BLaER1 treated with 17β-estradiol and CSF1 and Interleukin-3, amounts not matched to agents 10 nM and 100 nM (cell line): ENCODE results near the gene HDAC1.

Source experiments
- H3K27ac ChIP-seq, 11 experiments: shearing (Covaris generic); formaldehyde crosslinking; 2 replicates each; pipeline ENCODE4 v1.8.1; 2022
- H3K27me3 ChIP-seq, 11 experiments: shearing (Covaris generic); formaldehyde crosslinking; 2 replicates each; pipeline ENCODE4 v1.8.1; 2022
- H3K36me3 ChIP-seq, 11 experiments: shearing (Covaris generic); formaldehyde crosslinking; 2 replicates each; pipeline ENCODE4 v1.8.1; 2022
- H3K4me1 ChIP-seq, 10 experiments: shearing (Covaris generic); formaldehyde crosslinking; 2 replicates each; pipeline ENCODE4 v1.8.1; 2022
- H3K4me2 ChIP-seq, 11 experiments: shearing (Covaris generic); formaldehyde crosslinking; 2 replicates each; pipeline ENCODE4 v1.8.1; 2022
- H3K4me3 ChIP-seq, 10 experiments: shearing (Covaris generic); formaldehyde crosslinking; 2 replicates each; pipeline ENCODE4 v1.8.1; 2022
- H3K9ac ChIP-seq, 11 experiments: shearing (Covaris generic); formaldehyde crosslinking; 2 replicates each; pipeline ENCODE4 v1.8.1; 2022
- H3K9me3 ChIP-seq, 11 experiments: shearing (Covaris generic); formaldehyde crosslinking; replicated peaks in 1 of 11; 2 replicates each; pipeline ENCODE4 v1.8.1; 2022
- H4K20me1 ChIP-seq, 11 experiments: shearing (Covaris generic); formaldehyde crosslinking; 2 replicates each; pipeline ENCODE4 v1.8.1; 2022
- Cebpa-rat ChIP-seq, 11 experiments: shearing (Covaris generic); IDR thresholded peaks; 2 replicates each; pipeline ENCODE4 v1.8.1; 2022

The HDAC1 gene

GRCh38 chr1:32330558-32331151, 38.8 kb downstream of the HDAC1 start:
- H3K9ac ChIP-seq: no peak overlapping the region
- peaks cover 34 to 46% (median 43%) of the 10 kb centered on the region in 10 experiments for H3K4me1 ChIP-seq
- H3K4me3 ChIP-seq: no peak overlapping the region
- no peak for TF ChIP-seq Cebpa-rat (IDR thresholded peaks at IDR 0.05)
- peaks cover 6 to 90% (median 78%) of the 10 kb centered on the region in 11 experiments; a peak in 21 of 22 replicates for H4K20me1 ChIP-seq
- no peaks in the 10 kb centered on the region for H3K27me3 ChIP-seq
- peak overlapping the region in 3 of 11 experiments; percentile 11 to 98 (median 20); a peak in 2 of 22 replicates for H3K4me2 ChIP-seq
- H3K9me3 ChIP-seq: no peaks in the 10 kb centered on the region
- H3K27ac ChIP-seq: no peak overlapping the region
- peaks cover 76 to 92% (median 91%) of the 10 kb centered on the region in 11 experiments for H3K36me3 ChIP-seq

DNA sequence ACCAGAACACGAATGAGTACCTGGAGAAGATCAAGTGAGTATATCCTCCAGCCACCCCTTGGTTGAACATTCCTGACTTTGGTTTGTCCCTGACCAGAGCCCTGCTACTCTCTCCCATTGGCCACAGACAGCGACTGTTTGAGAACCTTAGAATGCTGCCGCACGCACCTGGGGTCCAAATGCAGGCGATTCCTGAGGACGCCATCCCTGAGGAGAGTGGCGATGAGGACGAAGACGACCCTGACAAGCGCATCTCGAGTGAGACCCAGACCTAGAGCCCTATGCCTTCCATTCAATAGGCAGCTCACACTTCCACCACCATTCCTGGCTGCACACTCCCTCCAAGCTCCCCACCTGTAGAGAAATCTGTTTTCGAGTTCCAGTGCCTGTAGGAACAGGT, 39.7 kb downstream of the HDAC1 start:
- peak overlapping the region in 5 of 11 experiments; percentile 14 to 100 (median 98); a peak in 4 of 22 replicates for H3K4me2 ChIP-seq
- H3K4me3 ChIP-seq: no peak overlapping the region
- no peaks in the 10 kb centered on the region for H3K9me3 ChIP-seq
- peaks cover 68 to 84% (median 83%) of the 10 kb centered on the region in 11 experiments for H3K36me3 ChIP-seq
- no peaks in the 10 kb centered on the region for H3K27me3 ChIP-seq
- peaks cover 6 to 91% (median 81%) of the 10 kb centered on the region in 11 experiments; a peak in 21 of 22 replicates for H4K20me1 ChIP-seq
- no peak for TF ChIP-seq Cebpa-rat (IDR thresholded peaks at IDR 0.05)
- 0 out of 22 replicates have a peak overlapping the region, but pooled peaks of 1 of the 11 experiments have one; percentile 36 for H3K27ac ChIP-seq
- peak overlapping the region in 4 of 11 experiments; percentile 5 to 99 (median 70); a peak in 1 of 22 replicates for H3K9ac ChIP-seq
- peaks cover 37 to 48% (median 46%) of the 10 kb centered on the region in 10 experiments for H3K4me1 ChIP-seq

- no peak for TF ChIP-seq Cebpa-rat (IDR thresholded peaks at IDR 0.05)
- no peaks in the 10 kb centered on the region for H3K9me3 ChIP-seq
- peaks cover 47 to 58% (median 55%) of the 10 kb centered on the region in 10 experiments for H3K4me1 ChIP-seq
- peaks cover 6 to 96% (median 87%) of the 10 kb centered on the region in 11 experiments; a peak in 21 of 22 replicates for H4K20me1 ChIP-seq
- H3K4me2 ChIP-seq: peak overlapping the region in 10 of 11 experiments; percentile 92 to 100 (median 98); a peak in 20 of 22 replicates
- no peak overlapping the region for H3K4me3 ChIP-seq
- peak overlapping the region in 2 of 11 experiments; percentile 1 to 36; a peak in 2 of 22 replicates for H3K27ac ChIP-seq
- H3K9ac ChIP-seq: peak overlapping the region in 9 of 11 experiments; percentile 0 to 99 (median 51); a peak in 12 of 22 replicates
- peaks cover 60 to 76% (median 75%) of the 10 kb centered on the region in 11 experiments for H3K36me3 ChIP-seq
- H3K27me3 ChIP-seq: no peaks in the 10 kb centered on the region
Observed at GRCh38 chr1:32332290-32333079, 40.6 kb downstream of the HDAC1 start.

DNA sequence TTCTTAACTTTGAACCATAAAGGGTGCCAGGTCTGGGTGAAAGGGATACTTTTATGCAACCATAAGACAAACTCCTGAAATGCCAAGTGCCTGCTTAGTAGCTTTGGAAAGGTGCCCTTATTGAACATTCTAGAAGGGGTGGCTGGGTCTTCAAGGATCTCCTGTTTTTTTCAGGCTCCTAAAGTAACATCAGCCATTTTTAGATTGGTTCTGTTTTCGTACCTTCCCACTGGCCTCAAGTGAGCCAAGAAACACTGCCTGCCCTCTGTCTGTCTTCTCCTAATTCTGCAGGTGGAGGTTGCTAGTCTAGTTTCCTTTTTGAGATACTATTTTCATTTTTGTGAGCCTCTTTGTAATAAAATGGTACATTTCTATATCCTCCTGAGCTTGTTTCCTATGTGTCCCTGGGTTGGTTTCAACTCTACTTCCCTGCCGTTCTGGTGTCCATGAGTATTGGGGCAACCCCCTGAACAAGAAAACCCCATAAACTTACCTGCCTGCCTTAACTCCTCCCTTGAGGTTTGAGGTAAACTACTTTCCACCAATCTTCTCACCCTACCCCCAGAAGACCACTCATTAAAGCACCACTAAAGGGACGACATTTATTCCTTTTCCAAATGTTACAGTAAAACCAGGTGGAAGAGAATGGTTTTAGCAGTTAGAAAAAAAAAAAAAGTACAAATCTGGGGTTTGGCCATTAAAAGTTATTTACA, 41.5 kb downstream of the HDAC1 start:
- no peaks in the 10 kb centered on the region for H3K9me3 ChIP-seq
- H3K36me3 ChIP-seq: peaks cover 51 to 66% (median 66%) of the 10 kb centered on the region in 11 experiments
- peak overlapping the region in 2 of 11 experiments; percentile 96; a peak in 2 of 22 replicates for H3K27ac ChIP-seq
- H3K4me3 ChIP-seq: peak overlapping the region in 8 of 10 experiments; percentile 86 to 97 (median 96); a peak in 13 of 20 replicates
- H3K4me1 ChIP-seq: peaks cover 56 to 67% (median 64%) of the 10 kb centered on the region in 10 experiments
- no peak for TF ChIP-seq Cebpa-rat (IDR thresholded peaks at IDR 0.05)
- peak overlapping the region in 10 of 11 experiments; percentile 92 to 100 (median 98); a peak in 20 of 22 replicates for H3K4me2 ChIP-seq
- H4K20me1 ChIP-seq: peaks cover 6 to 96% (median 80%) of the 10 kb centered on the region in 11 experiments; a peak in 21 of 22 replicates
- H3K27me3 ChIP-seq: no peaks in the 10 kb centered on the region
- H3K9ac ChIP-seq: peak overlapping the region in 9 of 11 experiments; percentile 90 to 99 (median 97); a peak in 16 of 22 replicates

GRCh38 chr1:32334274-32334861, 42.5 kb downstream of the HDAC1 start:
- Histone ChIP-seq H3K4me1 (peaks cover 65 to 77% (median 74%) of the 10 kb centered on the region in 10 experiments), H3K4me3 (peak overlapping the region; percentile 68 to 97 (median 92)), H4K20me1 (peaks cover 6 to 88% (median 70%) of the 10 kb centered on the region in 11 experiments; a peak in 21 of 22 replicates), H3K36me3 (peaks cover 41 to 57% (median 56%) of the 10 kb centered on the region in 11 experiments), H3K9me3 (no peaks in the 10 kb centered on the region), H3K4me2 (peak overlapping the region; percentile 92 to 100 (median 98)), H3K9ac (peak overlapping the region; percentile 85 to 99 (median 97)), H3K27ac (peak overlapping the region in 9 of 11 experiments; percentile 84 to 97 (median 95); a peak in 18 of 22 replicates), H3K27me3 (no peaks in the 10 kb centered on the region)
- no peak for TF ChIP-seq Cebpa-rat (IDR thresholded peaks at IDR 0.05)

- Histone ChIP-seq H3K9me3 (no peaks in the 10 kb centered on the region), H3K9ac (peak overlapping the region; percentile 85 to 99 (median 97)), H3K27me3 (no peaks in the 10 kb centered on the region), H4K20me1 (peaks cover 6 to 84% (median 64%) of the 10 kb centered on the region in 11 experiments; a peak in 21 of 22 replicates), H3K4me3 (peak overlapping the region; percentile 68 to 97 (median 92)), H3K4me2 (peak overlapping the region; percentile 92 to 100 (median 98)), H3K36me3 (peaks cover 35 to 51% (median 50%) of the 10 kb centered on the region in 11 experiments), H3K27ac (peak overlapping the region in 10 of 11 experiments; percentile 68 to 97 (median 94); a peak in 20 of 22 replicates), H3K4me1 (peaks cover 72 to 83% (median 80%) of the 10 kb centered on the region in 10 experiments)
- no peak for TF ChIP-seq Cebpa-rat (IDR thresholded peaks at IDR 0.05)
Observed at GRCh38 chr1:32334864-32335534, 43.1 kb downstream of the HDAC1 start.

DNA sequence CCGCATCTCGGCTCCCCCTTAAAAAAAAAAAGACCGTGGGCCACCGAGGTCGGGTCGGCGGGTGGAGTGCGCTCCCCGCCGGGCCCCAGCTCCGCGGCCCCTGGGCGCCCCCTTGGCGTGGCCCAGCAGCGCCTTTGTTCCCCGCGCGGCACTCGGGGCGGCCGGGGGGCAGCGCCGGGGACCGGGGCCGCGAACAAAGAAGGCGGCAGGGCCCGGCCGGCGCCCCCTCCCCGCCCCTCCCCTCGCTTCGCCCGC, 43.6 kb downstream of the HDAC1 start:
- no peak for TF ChIP-seq Cebpa-rat (IDR thresholded peaks at IDR 0.05)
- Histone ChIP-seq H3K4me3 (peak overlapping the region; percentile 68 to 97 (median 92)), H3K27ac (peak overlapping the region; percentile 50 to 97 (median 94); a peak in 20 of 22 replicates), H4K20me1 (peaks cover 6 to 81% (median 59%) of the 10 kb centered on the region in 11 experiments; a peak in 21 of 22 replicates), H3K9ac (peak overlapping the region; percentile 85 to 99 (median 97)), H3K4me1 (peaks cover 76 to 86% (median 83%) of the 10 kb centered on the region in 10 experiments), H3K9me3 (no peaks in the 10 kb centered on the region), H3K4me2 (peak overlapping the region; percentile 92 to 100 (median 98); a peak in 21 of 22 replicates), H3K36me3 (peaks cover 30 to 46% (median 45%) of the 10 kb centered on the region in 11 experiments), H3K27me3 (no peaks in the 10 kb centered on the region)
